GM23248 (cell line): ENCODE results near the gene UPK1A. TPM values are rescaled to one million over a fixed set of nuclear protein-coding genes. Genes with fewer than 3 reads are reported as not detected.

Source experiments
- DNase-seq: peaks from one replicate; pipeline ENCODE4 v3.0.0-alpha.2; 2015
- H2AFZ ChIP-seq: fragments of 200-600 bp; sonication (generic); 2 replicates; pipeline ENCODE4 v1.6.1; 2016; ENCODE audit warnings: antibody characterized with exemption
- H3F3A ChIP-seq: fragments of 200-600 bp; sonication (generic); 2 replicates; pipeline ENCODE4 v1.6.1; 2016; ENCODE audit warnings: mild to moderate bottlenecking, antibody characterized with exemption, mixed run types; ENCODE audit not compliant: insufficient read depth
- H3K27ac ChIP-seq: fragments of 200-600 bp; sonication (generic); 2 replicates; pipeline ENCODE4 v1.5.1; 2016; ENCODE audit warnings: mild to moderate bottlenecking
- H3K27me3 ChIP-seq: fragments of 200-600 bp; sonication (generic); replicated peaks from 2 replicates; pipeline ENCODE4 v1.6.1; 2016; ENCODE audit warnings: mild to moderate bottlenecking; ENCODE audit not compliant: insufficient read depth
- H3K36me3 ChIP-seq: fragments of 200-600 bp; sonication (generic); 2 replicates; pipeline ENCODE4 v1.6.1; 2016; ENCODE audit warnings: low read depth, mild to moderate bottlenecking
- H3K4me1 ChIP-seq: fragments of 200-600 bp; sonication (generic); 2 replicates; pipeline ENCODE4 v1.6.1; 2016; ENCODE audit warnings: mild to moderate bottlenecking; ENCODE audit not compliant: insufficient read depth
- H3K4me2 ChIP-seq: fragments of 200-600 bp; sonication (generic); one replicate; pipeline ENCODE4 v1.6.1; 2016; ENCODE audit warnings: mild to moderate bottlenecking; ENCODE audit not compliant: unreplicated experiment
- H3K4me3 ChIP-seq: fragments of 200-600 bp; sonication (generic); 2 replicates; pipeline ENCODE4 v1.5.1; 2016; ENCODE audit warnings: mild to moderate bottlenecking
- H3K79me2 ChIP-seq: fragments of 200-600 bp; sonication (generic); 2 replicates; pipeline ENCODE4 v1.6.1; 2016; ENCODE audit warnings: mild to moderate bottlenecking; ENCODE audit not compliant: insufficient read depth
- H3K9ac ChIP-seq: fragments of 200-600 bp; sonication (generic); 2 replicates; pipeline ENCODE4 v1.6.1; 2016; ENCODE audit warnings: mild to moderate bottlenecking
- H3K9me2 ChIP-seq: fragments of 200-600 bp; sonication (generic); 2 replicates; pipeline ENCODE4 v1.6.1; 2016; ENCODE audit warnings: mixed run types, mild to moderate bottlenecking, moderate library complexity; ENCODE audit not compliant: insufficient read depth
- H3K9me3 ChIP-seq: fragments of 200-600 bp; sonication (generic); one replicate; pipeline ENCODE4 v1.6.1; 2017; ENCODE audit warnings: low read depth
- H4K20me1 ChIP-seq: fragments of 200-600 bp; sonication (generic); 2 replicates; pipeline ENCODE4 v1.6.0; 2016; ENCODE audit not compliant: insufficient read depth
- EZH2 ChIP-seq: fragments of 200-600 bp; sonication (generic); IDR thresholded peaks from 2 replicates; pipeline ENCODE4 v1.6.1; 2018; ENCODE audit warnings: antibody characterized with exemption, mild to moderate bottlenecking; ENCODE audit not compliant: insufficient read depth, poor library complexity, severe bottlenecking
- EZH2phosphoT487 ChIP-seq: fragments of 200-600 bp; sonication (generic); IDR thresholded peaks from 2 replicates; pipeline ENCODE4 v1.6.1; 2018; ENCODE audit warnings: antibody characterized with exemption, moderate library complexity, mild to moderate bottlenecking, low read depth; ENCODE audit not compliant: insufficient read depth
- WGBS, 2 experiments: methylation state at CpG; one replicate each; pipeline ENCODE4 v1.1.6; 2015 to 2017; ENCODE audit warnings: low lambda C conversion rate in 2 of 2, low coverage in 1 of 2; ENCODE audit errors: missing lambda C conversion rate in 2 of 2; 5-methylcytosine and 5-hydroxymethylcytosine counted together
- in situ Hi-C: fragments of 300-500 bp; cut with MboI; formaldehyde crosslinking; loops from 2 replicates; pipeline ENCODE4 v1.15.0; 2020
- polyA plus RNA-seq: library from polyadenylated mRNA; unstranded; fragments of >200 nt; fragmentation: Nextera tagmentation; extraction: Ambion mirVana; gene quantifications from 2 replicates; pipeline ENCODE4 v1.2.1, GENCODE V29; 2016
- total RNA-seq: library from RNA; depleted of rRNA; stranded (reverse); fragments of >200 nt; shearing (Covaris generic); gene quantifications from 2 replicates; pipeline ENCODE4 v1.2.3, GENCODE V29; 2014

Gene UPK1A
- total and polyA plus RNA-seq, 2 experiments from 2014 or later, result not detected

- Histone ChIP-seq H3K9ac (no peak overlapping the region), H3K79me2 (no peaks in the 10 kb centered on the region), H3K9me3 (no peaks in the 10 kb centered on the region), H3K4me1 (no peaks in the 10 kb centered on the region), H2AFZ (no peak overlapping the region), H3K4me3 (no peak overlapping the region), H4K20me1 (no peaks in the 10 kb centered on the region), H3K27me3 (peaks cover 14% of the 10 kb centered on the region), H3K36me3 (no peaks in the 10 kb centered on the region), H3F3A (no peaks in the 10 kb centered on the region), H3K4me2 (no peak overlapping the region), H3K9me2 (no peaks in the 10 kb centered on the region), H3K27ac (no peak overlapping the region)
- TF ChIP-seq EZH2 (no peak), EZH2phosphoT487 (no peak)
- no peak for DNase-seq
- in situ Hi-C loops, result no loop called here
- 55 to 86% methylated on average over 1 of the region's 1 CpG for WGBS, 2 experiments
These were observed 4.4 kb downstream of the UPK1A start for GRCh38 chr19:35670686-35671085.

GRCh38 chr19:35671818-35672217, 5.5 kb downstream of the UPK1A start:
- H3K36me3 ChIP-seq, result no peaks in the 10 kb centered on the region
- H3K4me1 ChIP-seq, result no peaks in the 10 kb centered on the region
- H2AFZ ChIP-seq, result no peak overlapping the region
- WGBS, 2 experiments, result 22 to 27% methylated on average over 3 of the region's 3 CpGs
- no peaks in the 10 kb centered on the region for H3K79me2 ChIP-seq
- no peak overlapping the region for H3K4me3 ChIP-seq
- in situ Hi-C loops, result no loop called here
- peaks cover 14% of the 10 kb centered on the region for H3K27me3 ChIP-seq
- H3K9me3 ChIP-seq, result no peaks in the 10 kb centered on the region
- TF ChIP-seq EZH2 (no peak), EZH2phosphoT487 (no peak)
- no peak overlapping the region for H3K4me2 ChIP-seq
- H3K27ac ChIP-seq, result no peak overlapping the region
- H4K20me1 ChIP-seq, result no peaks in the 10 kb centered on the region
- no peak overlapping the region for H3K9ac ChIP-seq
- H3F3A ChIP-seq, result no peaks in the 10 kb centered on the region
- DNase-seq, result no peak
- no peaks in the 10 kb centered on the region for H3K9me2 ChIP-seq

GRCh38 chr19:35673121-35673804, 6.9 kb downstream of the UPK1A start:
- Histone ChIP-seq H2AFZ (peak overlapping the region; percentile 78), H3K4me1 (no peaks in the 10 kb centered on the region), H4K20me1 (no peaks in the 10 kb centered on the region), H3K9me3 (no peaks in the 10 kb centered on the region), H3K36me3 (no peaks in the 10 kb centered on the region), H3K9me2 (no peaks in the 10 kb centered on the region), H3K27me3 (peaks cover 14% of the 10 kb centered on the region), H3K79me2 (no peaks in the 10 kb centered on the region), H3K4me2 (peak overlapping the region; percentile 55), H3K4me3 (peak overlapping the region; percentile 65), H3F3A (no peaks in the 10 kb centered on the region), H3K9ac (peak overlapping the region; percentile 14; the same call in 1 of the 2 replicates), H3K27ac (no peak overlapping the region)
- 10 to 15% methylated on average over 33 to 39 of the region's 39 CpGs for WGBS, 2 experiments
- TF ChIP-seq EZH2 (no peak), EZH2phosphoT487 (no peak)
- in situ Hi-C loops, result no loop called here
- peak; percentile 73 for DNase-seq

GRCh38 chr19:35675589-35676140, 9.3 kb downstream of the UPK1A start:
- Histone ChIP-seq H2AFZ (no peak overlapping the region), H3K9me2 (no peaks in the 10 kb centered on the region), H3K4me3 (no peak overlapping the region), H3K27me3 (peaks cover 6% of the 10 kb centered on the region), H3K27ac (no peak overlapping the region), H3K4me1 (no peaks in the 10 kb centered on the region), H4K20me1 (no peaks in the 10 kb centered on the region), H3K9ac (no peak overlapping the region), H3K4me2 (no peak overlapping the region), H3K9me3 (no peaks in the 10 kb centered on the region), H3F3A (no peaks in the 10 kb centered on the region), H3K79me2 (no peaks in the 10 kb centered on the region), H3K36me3 (no peaks in the 10 kb centered on the region)
- WGBS, 2 experiments, result 74 to 76% methylated on average over 13 to 15 of the region's 15 CpGs
- TF ChIP-seq EZH2 (no peak), EZH2phosphoT487 (no peak)
- no peak for DNase-seq
- in situ Hi-C loops, result no loop called here
